Glomerular endothelial cell (primary cell): ENCODE results near the gene ITGB2. TPM values are rescaled to one million over a fixed set of nuclear protein-coding genes. Genes with fewer than 3 reads are reported as not detected.

Experiments used
- DNase-seq: peaks from one replicate; pipeline ENCODE4 v3.0.0-alpha.2; 2011; ENCODE audit warnings: low read depth, low spot score; ENCODE audit errors: extremely low read depth
- total RNA-seq: library from RNA; depleted of rRNA; stranded (reverse); fragments of >200 nt; gene quantifications from 2 replicates; pipeline ENCODE4 v1.2.3, GENCODE V29; 2015

ITGB2 gene
- total RNA-seq, 1 donor from 2014 or later = 0.93 TPM

DNA sequence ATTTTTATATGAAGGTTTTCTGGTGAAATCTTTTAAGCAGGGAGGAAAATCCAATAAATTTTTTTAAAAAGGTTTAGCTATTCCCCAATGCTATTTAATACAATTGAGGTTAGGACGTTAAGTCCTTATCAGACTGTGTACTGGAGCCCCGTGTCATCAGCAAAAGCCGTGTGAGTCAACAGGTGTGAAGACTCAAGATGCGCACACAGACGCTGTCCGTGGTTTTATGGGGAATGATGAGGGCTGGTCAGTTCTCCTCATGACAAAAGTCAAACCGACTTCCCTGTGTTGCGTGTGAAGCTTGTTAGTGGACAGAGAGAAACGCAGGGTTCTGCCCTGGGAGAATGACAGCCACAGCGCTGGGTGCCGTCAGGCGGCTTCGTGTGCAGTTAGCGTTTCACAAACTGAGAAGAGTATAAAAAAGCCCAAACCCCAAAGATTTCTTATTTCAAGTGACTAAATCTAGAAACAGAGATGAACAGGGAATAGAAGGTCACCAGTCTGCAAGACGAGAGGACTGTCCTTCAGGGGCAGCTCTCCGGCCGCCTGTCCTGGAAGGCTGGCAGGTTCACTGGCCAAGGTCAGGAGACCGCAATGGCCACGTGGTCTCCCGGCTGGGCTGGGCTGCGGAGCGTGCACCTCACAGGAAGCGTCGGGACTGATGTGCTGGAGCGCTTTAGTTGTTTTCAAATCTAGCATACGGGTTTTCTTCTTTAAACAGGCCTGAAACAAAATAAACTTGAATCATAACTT lies 69.6 kb downstream of the ITGB2 start:
- no peak for DNase-seq

DNA sequence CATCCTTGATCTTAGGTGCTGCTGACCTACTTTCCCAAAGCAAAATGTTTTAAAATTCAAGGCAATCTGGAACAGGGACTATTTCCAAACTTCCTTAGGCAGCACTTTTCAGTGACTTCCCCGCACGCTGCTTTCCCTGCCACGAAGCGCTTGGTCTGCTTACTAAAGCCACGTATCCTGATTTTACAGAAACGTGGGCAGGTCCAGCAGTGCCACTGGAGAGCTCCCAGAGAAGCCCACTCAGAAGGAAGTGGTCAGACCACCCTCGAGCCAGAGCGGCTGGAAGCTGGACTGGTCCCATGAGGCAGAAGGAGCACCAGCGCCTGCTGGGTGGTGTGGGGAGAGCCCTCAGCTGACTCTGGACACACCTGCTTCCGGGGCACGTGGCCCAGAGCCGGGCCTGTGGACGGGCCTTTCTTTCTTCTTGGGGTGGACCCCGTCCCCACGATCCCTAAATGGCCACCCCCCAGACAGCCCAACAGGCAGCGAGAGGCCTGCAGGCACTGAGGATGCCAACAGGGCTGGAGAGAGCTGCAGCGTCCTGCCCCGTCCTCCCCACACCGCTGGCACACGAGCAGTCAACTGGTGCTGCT lies 70.4 kb downstream of the ITGB2 start:
- DNase-seq = no peak

DNA sequence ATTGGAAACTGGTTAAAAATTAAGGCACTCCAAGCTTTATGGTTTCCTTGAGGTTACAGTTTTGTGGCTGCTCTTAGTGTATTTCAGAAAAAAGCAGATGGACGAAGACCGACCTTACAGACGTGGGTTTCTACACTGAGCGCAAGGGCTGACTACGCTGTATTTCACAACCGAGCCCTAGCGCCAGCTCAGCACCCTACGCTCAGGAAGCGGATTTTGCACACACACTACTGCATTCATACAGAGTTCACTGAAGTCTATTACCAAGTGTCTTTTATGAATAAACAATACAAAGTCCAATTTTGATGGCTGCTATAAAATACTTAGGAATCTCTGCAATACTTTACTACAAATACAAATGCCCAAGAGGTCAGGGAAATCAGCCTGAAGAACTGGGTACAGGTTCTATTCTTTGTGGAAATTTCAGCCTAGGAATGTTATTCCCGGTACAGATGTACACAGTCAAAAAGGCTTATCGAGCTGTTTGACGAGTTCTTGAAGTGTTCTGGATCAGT lies 71.0 kb downstream of the ITGB2 start:
- DNase-seq = no peak

DNA sequence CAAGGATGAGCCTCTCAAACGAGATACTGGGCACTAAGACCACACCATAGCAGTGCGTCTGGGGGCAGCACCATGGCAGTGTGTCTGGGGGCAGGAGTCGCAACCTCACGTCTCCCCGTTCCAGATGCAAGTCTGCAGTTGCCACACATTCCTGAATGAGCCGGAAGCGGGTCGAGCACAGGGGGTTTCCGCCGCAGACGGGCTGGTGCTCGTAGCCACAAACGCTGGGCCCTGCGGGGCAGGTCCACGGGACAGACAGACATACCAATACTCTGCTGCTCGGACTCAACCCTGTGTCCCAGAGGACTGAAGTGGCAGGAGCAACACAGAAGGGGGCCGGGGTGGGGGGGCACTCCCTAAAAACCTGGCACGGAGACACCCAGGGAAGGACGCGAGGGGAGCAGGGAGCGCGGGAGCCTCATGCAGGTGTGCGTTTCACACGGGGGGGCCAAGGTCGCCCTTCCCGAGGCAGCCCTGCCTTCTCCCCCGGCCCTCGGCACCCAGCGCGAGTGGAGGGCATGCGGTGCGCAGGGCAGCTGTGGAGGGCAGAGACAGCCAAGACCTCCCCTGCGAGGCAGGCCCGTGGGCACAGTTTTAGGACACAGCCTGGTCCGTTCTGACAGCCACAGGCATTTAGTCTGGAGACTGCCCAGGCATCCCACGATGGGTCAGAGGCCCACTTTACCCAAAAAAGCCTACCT lies 71.7 kb downstream of the ITGB2 start:
- no peak for DNase-seq

DNA sequence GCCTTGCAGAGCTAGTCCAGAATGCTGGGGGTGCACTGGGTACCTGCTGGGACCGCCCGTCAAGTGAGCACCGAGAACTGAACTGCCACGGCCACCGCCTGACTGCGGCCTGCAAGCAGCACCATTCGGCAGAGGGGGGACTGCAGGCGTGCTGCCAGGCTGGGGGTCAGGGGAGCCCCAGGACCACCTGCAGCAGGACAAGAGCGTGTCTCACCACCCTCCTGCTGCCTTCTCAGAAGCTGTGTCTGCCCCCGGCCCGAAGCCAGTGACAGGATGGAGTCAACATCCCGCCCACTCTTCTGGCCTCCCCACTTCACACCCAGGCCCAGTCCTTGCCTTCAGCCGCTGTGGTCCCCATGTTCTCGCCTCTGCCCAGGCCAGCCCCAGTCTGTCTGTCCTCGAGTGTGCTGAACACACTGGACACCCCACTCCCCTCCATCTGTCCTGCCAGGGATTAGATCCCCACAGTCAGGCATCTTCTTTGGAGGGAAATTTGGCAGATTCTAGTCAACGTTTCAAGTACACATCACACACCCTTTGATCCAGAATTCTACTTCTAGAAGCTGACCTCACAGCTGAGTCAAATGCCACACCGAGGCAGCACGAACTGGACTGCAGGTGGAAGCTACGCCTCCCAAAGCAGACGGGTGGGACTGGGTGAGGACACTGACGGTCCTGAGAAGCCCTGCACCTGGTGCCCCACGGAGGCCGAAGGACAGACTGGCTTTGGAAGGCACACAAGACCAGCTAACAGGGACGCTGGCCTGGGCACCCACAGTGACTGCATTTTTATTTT lies 73.2 kb downstream of the ITGB2 start:
- no peak for DNase-seq

DNA sequence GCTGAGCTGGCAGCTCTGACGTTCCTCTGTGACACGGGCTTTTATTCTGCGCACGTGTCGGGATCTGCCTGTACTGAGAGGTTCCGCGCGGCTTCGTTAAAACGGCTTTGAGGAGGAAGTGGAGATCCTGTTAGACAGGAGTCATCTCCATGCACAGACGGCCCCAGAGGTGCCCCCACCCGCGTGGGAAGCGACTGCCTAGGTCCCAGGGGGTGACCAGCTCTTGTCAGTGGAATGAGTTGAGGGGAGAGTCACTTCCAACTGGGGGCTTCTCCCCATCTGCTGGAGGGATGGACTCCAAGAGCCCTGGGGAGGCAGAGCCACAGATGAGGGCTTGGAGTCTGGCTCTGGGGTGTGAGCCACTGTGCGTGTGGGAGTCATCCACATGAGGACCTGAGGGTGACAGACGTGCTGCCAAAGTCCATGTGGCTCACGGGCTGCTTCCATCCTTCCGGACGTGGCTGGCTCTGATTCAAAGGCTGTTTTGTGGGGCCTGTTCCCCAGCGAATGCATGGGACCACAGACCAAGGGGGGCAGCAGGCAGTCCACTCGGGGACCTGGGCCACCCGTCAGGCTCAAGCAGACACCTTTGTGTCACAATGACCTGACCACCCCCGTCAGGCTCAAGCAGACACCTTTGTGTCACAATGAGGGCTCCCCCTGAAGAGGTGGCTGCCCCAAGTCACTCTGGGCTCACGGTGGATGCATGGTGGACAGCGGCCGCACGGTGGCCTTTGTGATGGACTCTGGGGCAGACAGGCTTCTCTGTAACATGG lies 74.0 kb downstream of the ITGB2 start:
- no peak for DNase-seq

DNA sequence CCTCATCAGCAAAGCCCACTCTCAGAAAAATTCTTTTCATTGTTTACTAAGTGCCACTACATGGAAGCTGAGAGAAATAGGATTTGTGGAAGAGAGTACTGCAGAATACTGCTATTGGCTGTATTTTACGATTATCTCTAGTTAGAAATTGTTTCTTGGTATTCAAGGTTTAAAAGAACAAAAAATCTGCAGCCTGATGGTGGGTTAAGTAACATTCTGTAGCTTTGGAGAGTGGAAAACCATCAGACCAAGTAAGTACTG lies 74.5 kb downstream of the ITGB2 start:
- DNase-seq = no peak

DNA sequence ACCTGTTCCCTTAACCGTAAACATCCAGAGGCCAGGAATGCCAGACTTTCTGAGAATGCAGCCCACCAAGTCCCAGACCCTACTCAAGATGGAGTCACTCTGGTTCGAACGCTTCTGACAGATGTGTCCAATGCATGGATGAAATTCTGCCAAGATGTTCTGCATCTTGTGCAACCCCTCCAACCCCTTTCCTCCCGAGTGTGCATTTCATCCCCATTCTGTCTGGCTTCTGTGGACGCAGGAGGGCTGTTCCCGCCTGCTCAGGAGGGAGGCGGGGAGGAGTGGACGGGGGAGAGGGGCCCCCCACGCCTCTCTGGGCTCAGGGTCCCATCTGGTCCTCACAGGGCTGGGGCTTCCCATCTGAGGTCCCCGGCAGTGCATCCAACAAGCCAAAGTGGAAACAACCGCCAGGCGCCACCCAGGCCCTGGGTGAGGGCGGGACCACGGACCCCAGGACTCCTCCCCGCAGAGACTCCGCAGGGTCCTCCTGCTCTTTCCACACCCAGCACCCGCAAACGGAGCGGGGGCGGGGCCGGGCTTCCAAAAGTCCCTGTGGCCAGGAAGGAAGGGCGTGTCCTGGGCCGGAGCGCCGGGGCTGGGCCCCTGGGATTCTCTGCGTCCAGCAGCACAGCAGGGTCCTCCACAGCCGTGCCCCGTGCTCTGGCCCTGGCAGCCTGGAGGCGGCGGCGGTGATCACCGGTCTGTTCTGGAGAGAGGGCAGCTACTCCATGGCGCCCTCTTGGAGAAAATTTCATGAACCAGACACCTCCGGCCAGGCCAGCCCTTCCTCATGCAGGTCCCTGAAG lies 75.1 kb downstream of the ITGB2 start:
- no peak for DNase-seq

DNA sequence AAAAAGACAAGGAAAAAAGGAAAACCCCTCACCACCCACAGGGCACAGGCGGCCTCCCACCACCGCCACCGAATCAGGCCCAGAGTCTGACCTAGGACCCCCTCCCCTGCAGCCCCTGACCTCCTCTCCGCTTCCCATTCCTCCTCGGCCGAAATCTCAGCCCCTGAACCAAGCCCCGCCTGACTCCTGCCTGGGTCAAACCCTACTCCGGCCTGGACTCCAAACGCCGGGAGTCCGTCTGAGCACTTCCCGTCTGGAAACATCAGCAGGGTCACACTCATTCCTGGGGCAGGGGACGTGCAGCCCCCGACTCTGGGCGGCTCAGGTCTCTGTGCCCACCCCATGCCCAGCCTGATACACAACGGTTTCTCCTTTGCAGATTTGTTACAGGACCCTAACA lies 76.4 kb downstream of the ITGB2 start:
- no peak for DNase-seq

DNA sequence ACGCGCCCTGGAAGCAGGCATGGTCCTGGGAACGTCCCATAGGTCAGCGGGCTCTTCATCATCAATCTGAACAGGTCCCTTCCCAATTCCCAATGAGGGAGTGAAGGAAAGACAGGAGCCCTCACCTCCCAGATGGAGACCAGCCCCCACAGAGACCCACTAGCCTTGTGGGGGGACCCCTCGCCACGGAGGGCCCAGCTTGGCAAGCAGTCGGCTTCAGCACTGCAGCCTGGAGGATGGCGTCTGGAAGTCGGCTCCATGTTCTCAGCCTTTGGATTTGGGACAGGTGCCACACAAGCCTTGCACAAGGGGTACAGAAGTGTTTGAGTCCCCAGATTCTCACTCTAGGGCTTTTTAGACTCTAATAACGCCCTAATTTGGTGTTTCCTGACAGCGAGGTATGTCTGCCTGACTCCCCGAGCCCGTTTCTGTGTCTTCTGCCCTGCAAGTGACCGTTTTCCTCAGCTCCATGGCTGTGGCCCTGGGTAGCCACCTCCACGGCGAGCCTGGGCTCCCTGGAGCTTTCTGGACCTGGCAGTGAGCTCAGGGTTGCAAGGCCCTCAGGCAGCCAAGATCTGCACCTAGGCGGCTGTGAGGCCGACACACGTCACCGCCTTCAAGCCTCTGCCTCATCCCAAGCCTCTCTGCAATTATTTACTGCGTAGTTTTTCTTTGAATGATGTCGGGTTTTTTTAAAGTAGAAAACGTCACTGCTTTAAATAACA lies 77.8 kb downstream of the ITGB2 start:
- no peak for DNase-seq

DNA sequence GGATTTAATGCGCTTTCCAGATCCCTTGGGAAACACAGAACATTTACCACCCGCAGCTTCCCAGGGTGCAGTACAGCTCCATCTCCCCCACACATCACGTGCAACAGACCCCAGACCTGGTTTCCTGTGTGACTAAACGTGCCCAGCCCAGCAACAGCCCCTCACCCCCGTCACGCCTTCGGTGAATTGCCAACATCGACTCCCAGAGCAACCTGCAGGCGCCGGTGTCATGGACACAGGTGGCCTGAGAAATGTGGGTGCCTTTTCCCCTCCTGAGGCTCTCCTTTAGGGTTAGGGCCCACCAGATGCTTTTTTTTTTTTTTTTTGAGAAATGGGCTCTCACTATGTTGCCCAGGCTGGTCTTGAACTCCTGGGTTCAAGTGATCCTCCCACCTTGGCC lies 78.6 kb downstream of the ITGB2 start:
- DNase-seq = no peak

DNA sequence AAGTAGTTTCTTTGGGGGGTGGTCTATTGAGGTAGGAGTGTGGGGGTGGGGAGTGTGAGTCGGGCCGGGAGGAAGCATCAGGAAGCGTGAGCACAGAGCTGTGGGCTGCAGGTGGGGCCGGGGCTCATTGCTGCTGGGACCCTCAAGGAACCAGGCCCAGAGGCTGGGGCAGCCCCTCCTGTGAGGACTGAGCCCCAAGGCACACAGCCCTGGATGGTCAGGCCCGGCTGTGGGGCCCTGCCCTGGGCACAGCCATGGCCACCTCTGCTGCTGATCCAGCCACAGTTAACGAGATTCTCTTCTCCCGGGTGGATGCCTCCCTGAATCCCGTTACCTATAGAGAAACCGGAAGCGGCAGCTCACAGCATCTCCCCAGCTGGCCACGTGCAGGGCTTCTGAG lies 79.9 kb downstream of the ITGB2 start:
- no peak for DNase-seq

DNA sequence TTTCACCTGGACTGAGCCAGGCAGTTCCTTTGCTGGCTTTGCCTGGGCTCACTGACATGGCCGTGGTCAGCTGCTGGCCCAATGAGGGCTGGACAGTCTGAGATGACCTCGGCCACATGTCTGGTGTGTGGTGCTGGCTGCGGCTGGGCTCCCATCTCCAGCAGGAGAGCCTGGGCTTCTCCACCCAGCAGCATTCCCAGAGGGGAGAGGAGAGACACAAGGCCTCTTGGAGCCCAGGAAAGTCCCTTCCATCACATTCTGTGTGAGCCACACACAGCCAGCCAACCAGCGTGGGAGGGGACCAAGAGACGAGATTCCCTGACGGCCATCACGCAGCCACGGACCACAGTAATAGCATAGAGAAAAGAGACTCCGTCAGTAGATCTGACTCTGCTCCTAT lies 81.7 kb downstream of the ITGB2 start:
- no peak for DNase-seq

DNA sequence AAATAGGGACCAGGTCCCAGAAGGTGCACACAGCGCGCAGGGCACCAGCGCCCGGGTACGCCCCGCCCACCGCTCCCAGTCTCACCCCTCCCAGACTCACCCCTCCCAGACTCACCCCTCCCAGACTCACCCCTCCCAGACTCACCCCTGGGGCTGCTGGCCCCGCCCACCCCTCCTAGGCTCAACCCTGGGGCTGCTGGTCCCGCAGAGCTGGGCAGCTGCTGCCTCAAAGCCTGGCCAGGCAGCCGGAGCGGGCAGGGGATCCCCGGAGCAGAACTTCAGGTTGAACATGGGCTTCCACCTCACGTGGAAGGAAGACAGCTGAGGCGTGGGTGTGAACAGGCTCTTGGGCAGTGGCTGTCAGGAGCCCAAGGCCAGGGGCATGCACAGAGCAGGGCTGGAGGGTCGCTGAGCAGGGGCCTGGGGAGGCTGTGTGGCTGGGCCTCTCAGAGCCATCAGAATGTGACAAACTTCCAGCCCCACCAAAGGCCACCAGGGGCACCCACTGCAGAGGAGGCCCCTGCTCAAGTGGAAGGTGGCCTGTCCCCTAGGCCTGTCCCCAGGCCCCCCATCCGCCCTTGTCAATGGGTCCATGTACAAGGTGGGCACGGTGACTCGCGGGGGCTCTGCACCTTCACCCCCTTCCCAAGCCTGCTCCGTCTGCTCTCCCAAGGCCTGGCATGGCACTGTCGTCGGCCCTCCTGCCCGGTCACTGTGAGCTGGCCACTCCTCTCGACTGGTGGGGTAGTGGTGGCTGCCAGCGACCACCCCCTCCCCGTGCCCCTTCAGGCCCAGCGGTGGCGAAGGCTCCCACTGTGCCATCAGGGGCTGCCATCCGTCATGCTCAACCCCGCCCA lies 82.4 kb downstream of the ITGB2 start:
- DNase-seq = no peak

DNA sequence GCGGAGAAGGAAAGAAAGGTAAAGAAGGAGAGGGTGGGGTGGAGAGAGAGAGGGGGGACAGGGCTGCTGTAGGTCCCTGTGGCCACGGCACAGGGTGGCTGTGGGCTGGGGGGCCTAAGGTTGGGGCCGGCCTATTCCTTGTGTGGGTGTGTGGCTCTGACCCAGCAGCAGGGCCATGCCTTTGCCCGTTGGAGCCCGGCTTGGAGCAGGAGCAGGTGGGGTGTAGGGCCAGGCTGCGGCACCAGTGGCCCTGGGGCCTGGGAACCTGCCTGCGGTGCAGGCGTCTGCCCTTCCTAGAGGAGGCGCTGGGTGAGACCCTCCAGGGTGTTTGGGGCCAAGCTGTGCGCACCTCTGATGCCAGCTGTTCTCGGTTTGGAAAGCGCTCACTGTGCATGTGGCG lies 83.2 kb downstream of the ITGB2 start:
- DNase-seq = no peak

DNA sequence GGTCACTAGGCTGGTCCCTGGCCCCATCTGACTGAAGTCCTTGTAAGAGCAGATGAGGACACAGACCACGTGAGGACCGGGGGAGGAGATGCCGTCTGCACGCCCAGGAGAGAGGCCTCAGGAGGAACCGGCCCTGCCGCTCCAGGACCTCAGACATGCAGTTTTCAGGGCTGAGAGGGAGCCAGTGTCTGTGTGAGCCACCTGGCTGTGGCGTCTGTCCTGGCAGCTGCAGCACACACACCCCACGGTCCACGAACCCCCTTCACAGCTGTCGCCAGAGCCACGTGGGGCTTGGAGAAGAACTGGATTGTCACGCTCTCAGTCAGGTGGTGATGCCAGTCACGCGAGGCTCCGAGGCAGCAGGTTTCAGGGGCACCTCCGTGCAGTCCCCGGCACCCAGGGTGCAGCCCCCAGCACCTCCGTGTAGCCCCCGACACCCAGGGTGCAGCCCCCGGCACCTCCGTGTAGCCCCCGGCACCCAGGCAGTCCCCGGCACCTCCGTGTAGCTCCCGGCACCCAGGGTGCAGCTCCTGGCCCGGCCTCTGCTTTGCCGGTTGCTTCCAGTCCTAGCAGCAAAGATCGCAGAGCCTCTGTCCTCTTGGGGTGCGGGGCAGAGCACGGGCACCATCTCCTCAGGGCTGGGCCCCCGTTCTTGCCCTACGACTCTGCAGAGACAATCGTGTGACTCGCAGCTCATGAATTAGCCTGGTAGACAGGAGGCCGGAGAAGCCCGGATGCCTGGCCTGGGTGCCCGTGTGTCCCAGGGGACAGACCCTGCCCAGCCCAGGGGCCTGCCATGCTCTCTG lies 83.8 kb downstream of the ITGB2 start:
- no peak for DNase-seq

DNA sequence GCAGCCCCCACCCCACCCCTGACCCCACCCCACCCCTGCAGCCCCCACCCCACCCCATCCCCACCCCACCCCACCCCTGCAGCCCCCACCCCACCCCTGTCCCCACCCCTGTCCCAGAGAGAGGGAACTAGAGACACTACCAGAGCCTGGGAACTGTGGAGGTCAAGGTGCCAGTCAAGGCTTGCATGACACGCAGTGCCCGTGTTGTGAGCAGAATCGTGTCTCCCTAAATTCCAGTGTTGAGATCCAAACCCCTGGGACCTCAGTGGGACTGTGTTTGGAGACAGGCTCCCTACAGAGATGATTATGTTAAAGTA lies 84.4 kb downstream of the ITGB2 start:
- no peak for DNase-seq
